Activated CD4-positive, alpha-beta T cell treated with anti-CD3 and anti-CD28 coated beads, Interleukin-2, amount 10 ng/mL, durations not matched to agents 7 days and 5 days (primary cell): ENCODE data around the gene FCHO2. TPM values are rescaled to one million over a fixed set of nuclear protein-coding genes. Genes with fewer than 3 reads are reported as not detected.
A peak's percentile ranks its signal among the peaks of the same experiment; 100 is the strongest.

Source experiments
- CTCF ChIA-PET: fragments of 350-600 bp; sonication (Branson Sonifier 250); formaldehyde crosslinking; loops from one replicate; lab custom pipeline; 2021; ENCODE audit warnings: antibody characterized with exemption; lab: Charles Lee
- POLR2A ChIA-PET: fragments of 350-600 bp; sonication (Branson Sonifier 250); formaldehyde crosslinking; loops from one replicate; lab custom pipeline; 2021; ENCODE audit warnings: antibody characterized with exemption; lab: Charles Lee
- DNase-seq: peaks from one replicate; pipeline ENCODE4 v3.0.0-alpha.2; 2020
- H3K27ac Mint-ChIP-seq: one replicate; pipeline ENCODE4 v1.8.0; 2021; ENCODE audit warnings: mild to moderate bottlenecking, moderate library complexity, mixed read lengths
- H3K27me3 Mint-ChIP-seq: one replicate; pipeline ENCODE4 v1.8.0; 2021; ENCODE audit warnings: mixed read lengths
- H3K36me3 Mint-ChIP-seq: one replicate; pipeline ENCODE4 v1.8.0; 2021; ENCODE audit warnings: low read depth, mixed read lengths
- H3K4me1 Mint-ChIP-seq: one replicate; pipeline ENCODE4 v1.8.0; 2021; ENCODE audit warnings: mixed read lengths
- H3K4me3 Mint-ChIP-seq: one replicate; pipeline ENCODE4 v1.8.0; 2021; ENCODE audit warnings: mild to moderate bottlenecking, moderate library complexity, mixed read lengths
- H3K9me3 Mint-ChIP-seq: one replicate; pipeline ENCODE4 v1.8.0; 2021; ENCODE audit warnings: mixed read lengths
- total RNA-seq, 2 experiments: library from RNA; stranded (reverse); gene quantifications; one replicate each; pipeline ENCODE4 v1.2.3, GENCODE V29; 2021

Gene FCHO2
- total RNA-seq, 2 experiments from 2014 or later, result 0.57 to 0.92 TPM

- no peak for DNase-seq
- peaks cover 2% of the 10 kb centered on the region for H3K27me3 Mint-ChIP-seq
- no peak overlapping the region for H3K27ac Mint-ChIP-seq
- CTCF ChIA-PET, result no interaction called here
- H3K4me1 Mint-ChIP-seq, result no peaks in the 10 kb centered on the region
- POLR2A ChIA-PET, result no interaction called here
- H3K4me3 Mint-ChIP-seq, result no peak overlapping the region
- H3K9me3 Mint-ChIP-seq, result no peaks in the 10 kb centered on the region
- H3K36me3 Mint-ChIP-seq, result no peaks in the 10 kb centered on the region
These were observed 89.8 kb downstream of the FCHO2 start for GRCh38 chr5:73045623-73046022.

- ChIA-PET POLR2A (no interaction called here), CTCF (no interaction called here)
- DNase-seq, result no peak
- H3K9me3 Mint-ChIP-seq, result no peaks in the 10 kb centered on the region
- peaks cover 2% of the 10 kb centered on the region for H3K4me1 Mint-ChIP-seq
- H3K27me3 Mint-ChIP-seq, result peaks cover 22% of the 10 kb centered on the region
- no peak overlapping the region for H3K4me3 Mint-ChIP-seq
- no peaks in the 10 kb centered on the region for H3K36me3 Mint-ChIP-seq
- no peak overlapping the region for H3K27ac Mint-ChIP-seq
These were observed 105.8 kb downstream of the FCHO2 start for GRCh38 chr5:73061593-73061992.

- H3K27me3 Mint-ChIP-seq, result peaks cover 22% of the 10 kb centered on the region
- H3K4me1 Mint-ChIP-seq, result peaks cover 2% of the 10 kb centered on the region
- H3K27ac Mint-ChIP-seq, result no peak overlapping the region
- POLR2A ChIA-PET, result no interaction called here
- H3K36me3 Mint-ChIP-seq, result no peaks in the 10 kb centered on the region
- peak; percentile 6 for DNase-seq
- CTCF ChIA-PET, result no interaction called here
- no peak overlapping the region for H3K4me3 Mint-ChIP-seq
- no peaks in the 10 kb centered on the region for H3K9me3 Mint-ChIP-seq
These were observed 110.6 kb downstream of the FCHO2 start for GRCh38 chr5:73066466-73066865.

DNA sequence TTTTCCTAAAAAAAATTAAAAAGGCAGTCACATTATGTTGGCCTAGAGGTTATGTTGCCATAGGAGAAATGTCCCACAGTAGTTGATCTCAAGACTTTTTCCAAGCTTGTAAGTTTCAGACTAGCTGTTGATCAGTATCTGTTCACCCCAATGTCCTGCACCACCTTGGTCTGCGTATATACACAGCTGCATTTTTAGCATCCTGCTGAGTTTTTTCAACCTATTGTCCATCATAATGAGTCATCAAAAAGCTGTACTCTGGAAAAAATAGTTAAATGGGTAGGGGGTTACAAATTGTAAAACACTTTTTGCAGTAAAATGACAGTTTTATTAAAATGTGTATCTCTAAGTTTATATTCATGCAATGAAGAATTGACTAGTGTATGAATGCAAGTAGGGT, 111.4 kb downstream of the FCHO2 start:
- Mint-ChIP-seq H3K36me3 (no peaks in the 10 kb centered on the region), H3K27ac (no peak overlapping the region), H3K27me3 (peaks cover 18% of the 10 kb centered on the region), H3K4me1 (peaks cover 2% of the 10 kb centered on the region), H3K4me3 (no peak overlapping the region), H3K9me3 (no peaks in the 10 kb centered on the region)
- CTCF ChIA-PET, result interaction anchor here (0.6 kb wide), 1 partner anchor 65 kb away, joined by 3 read pairs; no protein-coding TSS in a partner anchor
- POLR2A ChIA-PET, result no interaction called here
- no peak for DNase-seq

- Mint-ChIP-seq H3K36me3 (no peaks in the 10 kb centered on the region), H3K9me3 (no peaks in the 10 kb centered on the region), H3K4me3 (no peak overlapping the region), H3K4me1 (no peaks in the 10 kb centered on the region), H3K27ac (no peak overlapping the region), H3K27me3 (peaks cover 19% of the 10 kb centered on the region)
- DNase-seq, result no peak
- ChIA-PET POLR2A (no interaction called here), CTCF (no interaction called here)
These were observed 125.3 kb downstream of the FCHO2 start for GRCh38 chr5:73081093-73081492.

DNA sequence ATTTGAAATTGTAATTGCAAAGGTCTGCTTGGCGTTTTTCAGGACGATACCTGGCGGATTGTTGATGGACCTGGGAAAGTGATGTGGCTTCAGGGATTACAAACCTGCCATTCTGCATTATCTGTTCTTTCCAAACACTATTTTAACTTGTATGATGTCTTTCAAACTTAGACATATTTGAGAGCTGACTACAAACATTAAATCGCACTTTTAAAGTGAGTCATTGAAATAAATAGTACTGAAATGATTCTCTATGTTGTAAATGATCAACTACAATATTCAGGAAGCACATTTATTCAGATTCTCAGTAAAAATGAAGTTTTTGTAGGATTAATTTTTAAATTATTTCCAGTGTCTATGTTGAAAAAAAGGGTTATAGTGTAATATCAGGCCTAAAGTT, 132.2 kb downstream of the FCHO2 start:
- Mint-ChIP-seq H3K27me3 (peaks cover 22% of the 10 kb centered on the region), H3K36me3 (no peaks in the 10 kb centered on the region), H3K4me3 (no peak overlapping the region), H3K9me3 (no peaks in the 10 kb centered on the region), H3K27ac (no peak overlapping the region), H3K4me1 (peaks cover 1% of the 10 kb centered on the region)
- ChIA-PET CTCF (no interaction called here), POLR2A (no interaction called here)
- DNase-seq, result no peak

DNA sequence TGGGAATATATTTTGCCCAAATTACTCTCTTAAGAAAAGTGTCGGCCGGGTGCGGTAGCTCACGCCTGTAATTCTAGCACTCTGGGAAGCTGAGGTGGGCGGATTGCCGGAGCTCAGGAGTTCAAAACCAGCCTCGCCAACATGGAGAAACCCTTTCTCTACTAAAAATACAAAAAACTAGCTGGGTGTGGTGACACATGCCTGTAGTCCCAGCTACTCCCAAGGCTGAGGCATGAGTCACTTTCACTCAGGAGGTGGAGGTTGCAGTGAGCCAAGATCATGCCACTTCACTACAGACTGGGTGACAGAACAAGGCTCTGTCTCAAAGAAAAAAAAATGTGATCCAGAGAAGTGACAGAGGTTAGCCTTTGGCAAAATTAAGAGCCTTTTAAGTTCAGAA, 138.1 kb downstream of the FCHO2 start:
- CTCF ChIA-PET, result no interaction called here
- Mint-ChIP-seq H3K27me3 (peaks cover 10% of the 10 kb centered on the region), H3K4me3 (no peak overlapping the region), H3K9me3 (no peaks in the 10 kb centered on the region), H3K36me3 (no peaks in the 10 kb centered on the region), H3K27ac (no peak overlapping the region), H3K4me1 (no peaks in the 10 kb centered on the region)
- POLR2A ChIA-PET, result interaction anchor here (0.6 kb wide), 1 partner anchor 137 kb away, joined by 8 read pairs; no protein-coding TSS in a partner anchor
- DNase-seq, result no peak

GRCh38 chr5:73094415-73094814, 138.6 kb downstream of the FCHO2 start:
- H3K27me3 Mint-ChIP-seq, result peaks cover 9% of the 10 kb centered on the region
- POLR2A ChIA-PET, result interaction anchor here (0.6 kb wide), 1 partner anchor 136 kb away, joined by 8 read pairs; no protein-coding TSS in a partner anchor

DNA sequence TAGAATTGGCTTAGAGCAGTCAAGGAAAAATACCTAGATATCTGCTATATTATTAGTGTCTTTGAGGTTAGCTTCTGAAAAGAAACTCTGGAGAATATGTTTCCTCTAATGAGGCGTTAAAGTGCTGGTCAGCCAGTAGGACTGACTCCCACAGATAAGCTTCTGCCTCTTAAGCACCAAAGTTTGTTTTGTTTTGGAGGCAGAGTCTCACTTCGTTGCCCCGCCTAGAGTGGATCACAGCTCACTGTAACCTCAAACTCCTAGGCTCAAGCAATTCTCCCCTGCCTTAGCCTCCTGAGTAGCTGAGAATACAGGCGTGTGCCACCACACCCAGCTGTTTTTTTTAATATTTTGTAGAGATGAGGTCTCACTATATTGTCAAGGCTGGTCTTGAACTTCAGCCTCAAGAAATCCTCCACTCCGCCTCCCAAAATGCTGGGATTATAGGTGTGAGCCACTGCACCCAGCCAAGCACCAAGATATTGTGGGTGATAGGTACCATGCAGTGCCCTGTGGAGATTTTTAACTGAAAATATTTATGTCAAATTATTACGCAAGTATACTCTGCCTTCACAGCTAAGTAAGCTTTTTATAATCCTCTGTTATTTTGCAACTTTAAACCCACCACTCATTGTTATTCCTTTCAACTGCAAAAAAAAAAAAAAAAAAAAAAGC, 139.9 kb downstream of the FCHO2 start:
- Mint-ChIP-seq H3K4me1 (no peaks in the 10 kb centered on the region), H3K9me3 (no peaks in the 10 kb centered on the region), H3K27ac (no peak overlapping the region), H3K4me3 (no peak overlapping the region), H3K36me3 (no peaks in the 10 kb centered on the region), H3K27me3 (peaks cover 12% of the 10 kb centered on the region)
- ChIA-PET POLR2A (no interaction called here), CTCF (no interaction called here)
- no peak for DNase-seq

More at GRCh38 chr5:73094415-73094814, 138.6 kb downstream of the FCHO2 start:
- Mint-ChIP-seq H3K4me1 (no peaks in the 10 kb centered on the region), H3K27ac (no peak overlapping the region), H3K9me3 (no peaks in the 10 kb centered on the region), H3K4me3 (no peak overlapping the region), H3K36me3 (no peaks in the 10 kb centered on the region)
- CTCF ChIA-PET, result no interaction called here
- no peak for DNase-seq

DNA sequence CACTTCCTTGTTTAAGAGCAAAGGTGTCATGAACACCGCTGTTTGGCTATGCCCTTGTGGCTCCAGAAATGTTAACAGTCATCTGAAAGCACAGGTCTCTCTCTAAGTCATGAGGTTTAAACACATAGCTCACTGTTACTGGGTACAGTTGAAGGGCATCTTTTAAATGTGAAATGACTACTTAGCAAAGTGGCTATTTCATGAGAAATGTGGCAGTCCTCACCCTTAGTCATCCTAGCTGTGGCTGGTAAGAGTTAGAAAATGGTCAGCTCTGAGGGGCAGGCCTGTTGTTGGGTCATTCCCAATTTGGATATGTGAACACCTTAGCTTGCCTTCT, 140.4 kb downstream of the FCHO2 start:
- no peaks in the 10 kb centered on the region for H3K9me3 Mint-ChIP-seq
- CTCF ChIA-PET, result no interaction called here
- DNase-seq, result no peak
- H3K27me3 Mint-ChIP-seq, result peaks cover 12% of the 10 kb centered on the region
- no peak overlapping the region for H3K4me3 Mint-ChIP-seq
- POLR2A ChIA-PET, result no interaction called here
- no peaks in the 10 kb centered on the region for H3K4me1 Mint-ChIP-seq
- no peak overlapping the region for H3K27ac Mint-ChIP-seq
- no peaks in the 10 kb centered on the region for H3K36me3 Mint-ChIP-seq

- DNase-seq, result no peak
- ChIA-PET POLR2A (no interaction called here), CTCF (no interaction called here)
- Mint-ChIP-seq H3K4me1 (no peaks in the 10 kb centered on the region), H3K27ac (no peak overlapping the region), H3K9me3 (no peaks in the 10 kb centered on the region), H3K4me3 (no peak overlapping the region), H3K36me3 (no peaks in the 10 kb centered on the region), H3K27me3 (peaks cover 13% of the 10 kb centered on the region)
These were observed 141.9 kb downstream of the FCHO2 start for GRCh38 chr5:73097740-73098139.

DNA sequence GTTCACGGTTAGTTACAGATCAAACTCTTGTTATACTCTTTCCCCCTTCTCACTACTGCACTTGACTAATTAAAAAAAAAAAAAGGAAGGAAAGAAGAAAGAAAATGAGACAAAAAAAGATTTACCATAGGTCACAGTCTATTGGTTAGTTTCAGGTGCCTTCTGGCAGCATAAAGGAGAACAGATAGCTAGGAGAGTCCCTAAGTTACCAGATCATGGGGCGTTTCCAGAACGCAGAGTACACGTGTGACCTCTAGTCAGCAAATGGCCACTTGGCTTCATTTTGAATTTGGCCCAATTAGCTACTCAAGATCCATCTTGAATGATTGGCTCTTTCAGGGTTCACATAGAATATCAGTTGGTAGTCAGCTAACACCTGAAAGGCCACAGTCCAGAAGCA, 144.3 kb downstream of the FCHO2 start:
- Mint-ChIP-seq H3K9me3 (no peaks in the 10 kb centered on the region), H3K4me3 (no peak overlapping the region), H3K27me3 (peaks cover 19% of the 10 kb centered on the region), H3K27ac (no peak overlapping the region), H3K36me3 (no peaks in the 10 kb centered on the region), H3K4me1 (no peaks in the 10 kb centered on the region)
- CTCF ChIA-PET, result interaction anchor here (0.6 kb wide), 1 partner anchor 9 kb away, joined by 4 read pairs; no protein-coding TSS in a partner anchor
- POLR2A ChIA-PET, result no interaction called here
- no peak for DNase-seq

GRCh38 chr5:73103870-73104299, 148.0 kb downstream of the FCHO2 start:
- H3K36me3 Mint-ChIP-seq, result no peaks in the 10 kb centered on the region
- H3K4me1 Mint-ChIP-seq, result no peaks in the 10 kb centered on the region

GRCh38 chr5:73104326-73104725, 148.5 kb downstream of the FCHO2 start:
- CTCF ChIA-PET, result no interaction called here

More at GRCh38 chr5:73103870-73104299, 148.0 kb downstream of the FCHO2 start:
- Mint-ChIP-seq H3K27me3 (peaks cover 35% of the 10 kb centered on the region), H3K27ac (no peak overlapping the region), H3K4me3 (no peak overlapping the region), H3K9me3 (no peaks in the 10 kb centered on the region)
- no peak for DNase-seq
- POLR2A ChIA-PET, result no interaction called here
- CTCF ChIA-PET, result no interaction called here

More at GRCh38 chr5:73104326-73104725, 148.5 kb downstream of the FCHO2 start:
- H3K27ac Mint-ChIP-seq, result no peak overlapping the region
- POLR2A ChIA-PET, result no interaction called here
- no peaks in the 10 kb centered on the region for H3K4me1 Mint-ChIP-seq
- no peaks in the 10 kb centered on the region for H3K9me3 Mint-ChIP-seq
- DNase-seq, result no peak
- H3K36me3 Mint-ChIP-seq, result no peaks in the 10 kb centered on the region
- peaks cover 37% of the 10 kb centered on the region for H3K27me3 Mint-ChIP-seq
- no peak overlapping the region for H3K4me3 Mint-ChIP-seq
